GM12878 (cell line): Measurements from ENCODE around the gene RPTN. TPM values are rescaled to one million over a fixed set of nuclear protein-coding genes. Genes with fewer than 3 reads are reported as not detected.

Experiments
- ATAC-seq: fragments of 200-7000 bp; cut with Tn5 transposase; 3 replicates; pipeline ENCODE4 v1.9.1; 2020; ENCODE audit warnings: mild to moderate bottlenecking, moderate library complexity
- BruUV-seq: library from RNA; stranded (reverse); fragments of 400-500 nt; replicated peaks from 2 replicates; lab custom pipeline; 2021; lab: Mats Ljungman, UMichigan
- CTCF ChIA-PET: fragments of 300-600 bp; sonication (Branson Sonifier 250); formaldehyde crosslinking; extraction: SDS; loops from one replicate; lab custom pipeline; 2021; ENCODE audit warnings: inconsistent platforms; lab: Yijun Ruan, JAX
- POLR2A ChIA-PET: fragments of 350-600 bp; formaldehyde crosslinking; extraction: SDS; loops from one replicate; lab custom pipeline; 2021; ENCODE audit warnings: inconsistent platforms; lab: Charles Lee
- RAD21 ChIA-PET: fragments of 300-600 bp; sonication (Branson Sonifier 250); formaldehyde crosslinking; loops from one replicate; lab custom pipeline; 2023; ENCODE audit warnings: antibody characterized with exemption; ENCODE audit not compliant: unreplicated experiment; lab: Charles Lee
- SMC1A ChIA-PET: fragments of 300-600 bp; sonication (Branson Sonifier 250); formaldehyde crosslinking; loops from one replicate; lab custom pipeline; 2023; ENCODE audit not compliant: unreplicated experiment, uncharacterized antibody; lab: Charles Lee
- DNase-seq: peaks from one replicate; pipeline ENCODE4 v3.0.0-alpha.2; 2011; ENCODE audit warnings: low read depth, low spot score
- FAIRE-seq: peaks from 3 replicates; lab custom pipeline; 2011; peaks lifted over from hg19 to GRCh38; lab: Jason Lieb, UNC
- H2AFZ ChIP-seq: 2 replicates; pipeline ENCODE4 v1.6.0; 2011; ENCODE audit warnings: low read depth, low read length, control low read depth; ENCODE audit not compliant: control insufficient read depth
- H3K27ac ChIP-seq: 2 replicates; pipeline ENCODE4 v1.5.1; 2011; ENCODE audit warnings: control low read depth; ENCODE audit not compliant: control insufficient read depth, insufficient read depth
- H3K27me3 ChIP-seq, 2 experiments: replicated peaks in 1 of 2; 2 replicates each; pipeline versions ENCODE4 v1.6.0 to v1.6.1; 2011; ENCODE audit warnings: low read length in 1 of 2; ENCODE audit not compliant: control insufficient read depth in 2 of 2, insufficient read depth in 2 of 2
- H3K36me3 ChIP-seq, 2 experiments: 2 replicates each; pipeline ENCODE4 v1.5.1; 2011; ENCODE audit warnings: low read length in 1 of 2; ENCODE audit not compliant: control insufficient read depth in 2 of 2, insufficient read depth in 2 of 2
- H3K4me1 ChIP-seq: 2 replicates; pipeline ENCODE4 v1.6.1; 2011; ENCODE audit warnings: mild to moderate bottlenecking, low read length, moderate library complexity, mixed read lengths; ENCODE audit not compliant: control insufficient read depth, insufficient read depth
- H3K4me2 ChIP-seq: 2 replicates; pipeline ENCODE4 v1.6.0; 2011; ENCODE audit warnings: control low read depth; ENCODE audit not compliant: control insufficient read depth, insufficient read depth
- H3K4me3 ChIP-seq: fragments of 200-600 bp; sonication (generic); 2 replicates; pipeline ENCODE4 v1.5.1; 2016
- H3K79me2 ChIP-seq: 2 replicates; pipeline ENCODE4 v1.6.0; 2011; ENCODE audit warnings: low read length; ENCODE audit not compliant: control insufficient read depth, insufficient read depth
- H3K9ac ChIP-seq: 2 replicates; pipeline ENCODE4 v1.8.0; 2011; ENCODE audit warnings: low read length, control low read depth, mixed read lengths; ENCODE audit not compliant: control insufficient read depth, insufficient read depth
- H3K9me3 ChIP-seq: replicated peaks from 3 replicates; pipeline ENCODE4 v1.5.1; 2011; ENCODE audit warnings: mild to moderate bottlenecking, low read length; ENCODE audit not compliant: control insufficient read depth, insufficient read depth
- H4K20me1 ChIP-seq: 2 replicates; pipeline ENCODE4 v1.6.0; 2011; ENCODE audit not compliant: control insufficient read depth, insufficient read depth
- CHD2 ChIP-seq: IDR thresholded peaks from 2 replicates; pipeline ENCODE4 v1.6.1; 2011; ENCODE audit warnings: low read depth, low read length, improper control_type of control experiment, borderline replicate concordance
- HDAC6 ChIP-seq: fragments of 200-600 bp; sonication (generic); IDR thresholded peaks from one replicate; pipeline ENCODE4 v1.8.0; 2017; ENCODE audit warnings: antibody characterized with exemption; ENCODE audit not compliant: unreplicated experiment
- IKZF2 ChIP-seq, 2 experiments: fragments of 450-650 bp; IDR thresholded peaks; 2 replicates each; pipeline ENCODE4 v1.6.1; 2017; ENCODE audit warnings: mild to moderate bottlenecking in 2 of 2, moderate library complexity in 2 of 2
- IRF5 ChIP-seq: fragments of 450-650 bp; IDR thresholded peaks from 2 replicates; pipeline ENCODE4 v1.6.1; 2017; ENCODE audit warnings: borderline replicate concordance
- NR2C1 ChIP-seq: fragments of 450-650 bp; IDR thresholded peaks from 2 replicates; pipeline ENCODE4 v1.6.1; 2017; ENCODE audit warnings: antibody characterized with exemption, mild to moderate bottlenecking, moderate library complexity
- POLR2AphosphoS2 ChIP-seq: IDR thresholded peaks from 2 replicates; pipeline ENCODE4 v1.6.1; 2011; ENCODE audit warnings: low read depth, mild to moderate bottlenecking, low read length, improper control_type of control experiment, moderate library complexity
- RAD21 ChIP-seq: IDR thresholded peaks from 2 replicates; pipeline ENCODE4 v1.6.1; 2011; ENCODE audit warnings: mild to moderate bottlenecking, low read depth, low read length, moderate library complexity; ENCODE audit not compliant: insufficient read depth
- SMAD1 ChIP-seq: fragments of 450-650 bp; IDR thresholded peaks from 2 replicates; pipeline ENCODE4 v1.6.1; 2018; ENCODE audit warnings: mild to moderate bottlenecking, low read depth; ENCODE audit not compliant: partially characterized antibody
- USF2 ChIP-seq: IDR thresholded peaks from 2 replicates; pipeline ENCODE4 v1.6.1; 2011; ENCODE audit warnings: low read depth, low read length, improper control_type of control experiment, borderline replicate concordance
- ZNF274 ChIP-seq: IDR thresholded peaks from one replicate; pipeline ENCODE4 v1.8.0; 2011; ENCODE audit not compliant: insufficient read length, insufficient read depth
- ZNF592 ChIP-seq: fragments of 450-650 bp; IDR thresholded peaks from 2 replicates; pipeline ENCODE4 v1.6.1; 2017; ENCODE audit warnings: mild to moderate bottlenecking, moderate library complexity
- ZNF687 ChIP-seq: fragments of 450-650 bp; IDR thresholded peaks from 2 replicates; pipeline ENCODE4 v1.6.1; 2017; ENCODE audit warnings: mild to moderate bottlenecking, moderate library complexity
- WGBS: methylation state at CpG from one replicate; pipeline ENCODE4 v1.1.6; 2016; ENCODE audit warnings: low lambda C conversion rate; ENCODE audit not compliant: insufficient replicate concordance, insufficient coverage; ENCODE audit errors: missing lambda C conversion rate; 5-methylcytosine and 5-hydroxymethylcytosine counted together
- in situ Hi-C: fragments of 300-500 bp; cut with MboI; formaldehyde crosslinking; loops from 9 replicates; pipeline ENCODE4 v1.14.3; 2018; ENCODE audit warnings: mixed read lengths
- intact Hi-C: fragments of 100-400 bp; cut with micrococcal nuclease; formaldehyde crosslinking; loops from one replicate; pipeline ENCODE4 v1.14.2; 2022; ENCODE audit not compliant: unreplicated experiment
- polyA plus RNA-seq, 11 experiments: library from polyadenylated mRNA; depleted of rRNA in 4 of 11; unstranded in 6 of 11; stranded (reverse) in 5 of 11; fragments of >200 nt; fragmentation: Nextera tagmentation in 4 of 11; fragmentation: Illumina TruSeq in 1 of 11; extraction: Ambion mirVana in 4 of 11; extraction: Trizol in 1 of 11; gene quantifications; 1 replicate in 1 of 11; 2 replicates in 10 of 11; pipeline versions ENCODE4 v1.2.1 to v1.2.3, GENCODE V29; 2011 to 2016; ENCODE audit warnings: inconsistent platforms in 2 of 11, missing spikeins in 2 of 11, low read depth in 1 of 11
- total RNA-seq, 4 experiments: library from RNA; depleted of rRNA in 3 of 4; stranded (reverse); fragments of >200 nt in 3 of 4; fragmentation: Illumina TruSeq in 1 of 4; extraction: Trizol in 1 of 4; gene quantifications; 2 replicates each; pipeline versions ENCODE4 v1.2.1 to v1.2.3, GENCODE V29; 2013 to 2021

RPTN gene
- total and polyA plus RNA-seq, 10 of the 15 experiments (the other 5 are each of a cell fraction or from before 2014, with no cell fraction given) = not detected

GRCh38 chr1:152191711-152192110, 32.7 kb upstream of the RPTN start (continued):
- TF ChIP-seq ZNF687 (no peak), NR2C1 (no peak), HDAC6 (no peak), IRF5 (no peak)

GRCh38 chr1:152191260-152191659, 32.2 kb upstream of the RPTN start:
- POLR2A ChIA-PET = no interaction called here
- Histone ChIP-seq H3K9ac (no peak overlapping the region), H3K9me3 (no peaks in the 10 kb centered on the region), H3K27ac (no peak overlapping the region), H3K36me3 (no peaks in the 10 kb centered on the region), H3K27me3 (no peaks in the 10 kb centered on the region), H3K4me2 (no peak overlapping the region), H3K4me3 (no peak overlapping the region), H4K20me1 (no peaks in the 10 kb centered on the region), H2AFZ (no peak overlapping the region), H3K79me2 (no peaks in the 10 kb centered on the region), H3K4me1 (no peaks in the 10 kb centered on the region; the same call in 1 of the 2 replicates)
- intact Hi-C loops (no loop called here), in situ Hi-C loops (loop anchor here (5.0 kb wide), 1 partner anchor 161 kb away; no protein-coding TSS in a partner anchor)
- DNase-seq = no peak
- CTCF ChIA-PET = interaction anchor here (1.2 to 3.5 kb wide), 3 partner anchors 14 to 268 kb away, joined by 3 to 33 read pairs (median 7); no protein-coding TSS in a partner anchor
- SMC1A ChIA-PET = interaction anchor here (1.0 to 1.8 kb wide), 2 partner anchors 267 to 268 kb away, joined by 3 to 7 read pairs; no protein-coding TSS in a partner anchor
- no peak for ATAC-seq
- no TSS peak for BruUV-seq
- no peak for FAIRE-seq
- 56% methylated on average over 5 of the region's 5 CpGs for whole genome bisulfite sequencing
- RAD21 ChIA-PET = interaction anchor here (1.1 to 1.2 kb wide), 2 partner anchors 250 to 268 kb away, joined by 4 to 6 read pairs; no protein-coding TSS in a partner anchor
- TF ChIP-seq POLR2AphosphoS2 (no peak), RAD21 (no peak), SMAD1 (no peak), ZNF274 (no peak), ZNF592 (no peak), IKZF2 (IDR thresholded peaks at IDR 0.05) (no peak), CHD2 (no peak), USF2 (no peak)
